ENCODE results near the gene CHMP1A. TPM values are rescaled to one million over a fixed set of nuclear protein-coding genes. Genes with fewer than 3 reads are reported as not detected.
"Not testable (repeated sequence)": the region's sequence is repeated elsewhere in the genome, so short reads cannot be mapped to it uniquely, and the experiment has no call there.

Gene CHMP1A
- total and polyA plus RNA-seq, 2 donors, result 40.8 to 70.8 TPM

GRCh38 chr16:89638455-89638854 lies 19.1 kb downstream of the CHMP1A start:
- no peaks in the 10 kb centered on the region for H3K36me3 ChIP-seq (ENCODE audit: control insufficient read depth in 2 of 2, insufficient read depth in 2 of 2, low read length in 1 of 2)
- 92% methylated on average over 10 of the region's 10 CpGs for WGBS
- no peak for DNase-seq (ENCODE audit: low read depth in 6 of 9, low spot score in 9 of 9)
- peaks cover 0 to 5% of the 10 kb centered on the region in 2 donors for H3K4me1 ChIP-seq (ENCODE audit: control insufficient read depth in 2 of 2, insufficient read depth in 2 of 2, low read length in 2 of 2)
- H3K4me3 ChIP-seq (ENCODE audit: low read length in 2 of 2), result no peak overlapping the region
- no peak overlapping the region for H3K27ac ChIP-seq (ENCODE audit: low read depth in 1 of 2, low read length in 1 of 2)
- peaks cover 0 to 19% of the 10 kb centered on the region in 2 donors for H3K9me3 ChIP-seq (ENCODE audit: control insufficient read depth in 2 of 2, insufficient read depth in 1 of 2, low read length in 1 of 2)
- no peaks in the 10 kb centered on the region for H3K27me3 ChIP-seq (ENCODE audit: control insufficient read depth in 2 of 2, insufficient read depth in 1 of 2, low read length in 1 of 2)

DNA sequence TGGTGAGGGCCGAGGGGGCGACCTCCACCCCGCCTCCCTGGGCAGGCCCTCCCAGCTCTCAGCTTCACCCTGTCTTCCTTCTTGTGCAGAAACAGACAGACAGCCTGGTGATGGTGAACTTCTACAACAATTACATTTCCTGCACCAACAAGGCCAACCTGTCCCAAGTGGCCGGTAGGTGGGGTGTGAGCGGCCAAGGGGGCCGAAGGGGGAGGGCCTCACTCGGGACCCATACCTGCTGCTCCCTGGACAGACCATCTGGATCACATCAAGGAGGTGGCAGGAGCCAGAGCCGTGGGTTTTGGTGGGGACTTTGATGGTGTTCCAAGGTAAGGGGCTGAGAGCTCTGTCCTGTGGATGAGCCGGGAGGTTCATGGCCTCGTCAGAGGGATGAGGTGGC lies 20.1 kb downstream of the CHMP1A start:
- H3K27ac ChIP-seq (ENCODE audit: low read depth in 1 of 2, low read length in 1 of 2), result no peak overlapping the region
- no peak overlapping the region for H3K4me3 ChIP-seq (ENCODE audit: low read length in 2 of 2)
- peaks cover 0 to 4% of the 10 kb centered on the region in 2 donors for H3K27me3 ChIP-seq (ENCODE audit: control insufficient read depth in 2 of 2, insufficient read depth in 1 of 2, low read length in 1 of 2)
- H3K4me1 ChIP-seq (ENCODE audit: control insufficient read depth in 2 of 2, insufficient read depth in 2 of 2, low read length in 2 of 2), result peaks cover 0 to 5% of the 10 kb centered on the region in 2 donors
- H3K36me3 ChIP-seq (ENCODE audit: control insufficient read depth in 2 of 2, insufficient read depth in 2 of 2, low read length in 1 of 2), result no peaks in the 10 kb centered on the region
- WGBS, result 91% methylated on average over 10 of the region's 10 CpGs
- H3K9me3 ChIP-seq (ENCODE audit: control insufficient read depth in 2 of 2, insufficient read depth in 1 of 2, low read length in 1 of 2), result peaks cover 0 to 19% of the 10 kb centered on the region in 2 donors
- DNase-seq (ENCODE audit: low read depth in 6 of 9, low spot score in 9 of 9), result no peak

GRCh38 chr16:89636663-89637062 lies 20.8 kb downstream of the CHMP1A start:
- DNase-seq (ENCODE audit: low read depth in 6 of 9, low spot score in 9 of 9), result no peak
- H3K4me1 ChIP-seq (ENCODE audit: control insufficient read depth in 2 of 2, insufficient read depth in 2 of 2, low read length in 2 of 2), result peaks cover 0 to 5% of the 10 kb centered on the region in 2 donors
- WGBS, result 92% methylated on average over 12 of the region's 12 CpGs

DNA sequence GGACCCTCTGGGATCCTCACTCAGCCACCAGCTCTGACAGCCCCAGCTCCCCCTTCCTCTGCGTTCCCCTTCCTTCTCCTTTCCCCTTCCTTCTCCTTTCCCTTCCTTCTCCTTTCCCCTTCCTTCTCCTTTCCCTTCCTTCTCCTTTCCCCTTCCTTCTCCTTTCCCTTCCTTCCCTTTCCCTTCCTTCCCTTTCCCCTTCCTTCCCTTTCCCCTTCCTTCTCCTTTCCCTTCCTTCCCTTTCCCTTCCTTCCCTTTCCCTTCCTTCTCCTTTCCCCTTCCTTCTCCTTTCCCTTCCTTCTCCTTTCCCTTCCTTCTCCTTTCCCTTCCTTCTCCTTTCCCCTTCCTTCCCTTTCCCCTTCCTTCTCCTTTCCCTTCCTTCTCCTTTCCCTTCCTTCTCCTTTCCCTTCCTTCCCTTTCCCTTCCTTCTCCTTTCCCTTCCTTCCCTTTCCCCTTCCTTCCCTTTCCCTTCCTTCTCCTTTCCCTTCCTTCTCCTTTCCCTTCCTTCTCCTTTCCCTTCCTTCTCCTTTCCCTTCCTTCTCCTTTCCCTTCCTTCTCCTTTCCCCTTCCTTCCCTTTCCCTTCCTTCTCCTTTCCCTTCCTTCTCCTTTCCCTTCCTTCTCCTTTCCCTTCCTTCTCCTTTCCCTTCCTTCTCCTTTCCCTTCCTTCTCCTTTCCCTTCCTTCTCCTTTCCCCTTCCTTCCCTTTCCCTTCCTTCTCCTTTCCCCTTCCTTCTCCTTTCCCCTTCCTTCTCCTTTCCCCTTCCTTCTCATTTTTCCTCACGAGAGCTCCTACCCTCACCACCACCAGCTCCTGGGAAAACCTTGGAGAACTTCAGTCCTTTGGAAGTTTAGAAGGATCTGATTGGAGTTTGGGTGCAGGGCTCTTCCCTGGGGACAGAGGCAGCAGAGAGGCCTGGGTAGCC lies 22.8 kb downstream of the CHMP1A start:
- 77% methylated on average over 2 of the region's 2 CpGs for WGBS
- not testable (repeated sequence) for H3K27me3 ChIP-seq (ENCODE audit: control insufficient read depth in 2 of 2, insufficient read depth in 1 of 2, low read length in 1 of 2); DNase-seq (ENCODE audit: low read depth in 6 of 9, low spot score in 9 of 9); H3K4me3 ChIP-seq (ENCODE audit: low read length in 2 of 2); H3K36me3 ChIP-seq (ENCODE audit: control insufficient read depth in 2 of 2, insufficient read depth in 2 of 2, low read length in 1 of 2); H3K4me1 ChIP-seq (ENCODE audit: control insufficient read depth in 2 of 2, insufficient read depth in 2 of 2, low read length in 2 of 2); H3K27ac ChIP-seq (ENCODE audit: low read depth in 1 of 2, low read length in 1 of 2)
- peaks cover 0 to 25% of the 10 kb centered on the region in 2 donors for H3K9me3 ChIP-seq (ENCODE audit: control insufficient read depth in 2 of 2, insufficient read depth in 1 of 2, low read length in 1 of 2)

More at GRCh38 chr16:89636663-89637062, 20.8 kb downstream of the CHMP1A start:
- Histone ChIP-seq H3K36me3 (ENCODE audit: control insufficient read depth in 2 of 2, insufficient read depth in 2 of 2, low read length in 1 of 2) (no peaks in the 10 kb centered on the region), H3K27ac (ENCODE audit: low read depth in 1 of 2, low read length in 1 of 2) (no peak overlapping the region), H3K9me3 (ENCODE audit: control insufficient read depth in 2 of 2, insufficient read depth in 1 of 2, low read length in 1 of 2) (peaks cover 0 to 19% of the 10 kb centered on the region in 2 donors), H3K27me3 (ENCODE audit: control insufficient read depth in 2 of 2, insufficient read depth in 1 of 2, low read length in 1 of 2) (peaks cover 0 to 7% of the 10 kb centered on the region in 2 donors), H3K4me3 (ENCODE audit: low read length in 2 of 2) (no peak overlapping the region)

DNA sequence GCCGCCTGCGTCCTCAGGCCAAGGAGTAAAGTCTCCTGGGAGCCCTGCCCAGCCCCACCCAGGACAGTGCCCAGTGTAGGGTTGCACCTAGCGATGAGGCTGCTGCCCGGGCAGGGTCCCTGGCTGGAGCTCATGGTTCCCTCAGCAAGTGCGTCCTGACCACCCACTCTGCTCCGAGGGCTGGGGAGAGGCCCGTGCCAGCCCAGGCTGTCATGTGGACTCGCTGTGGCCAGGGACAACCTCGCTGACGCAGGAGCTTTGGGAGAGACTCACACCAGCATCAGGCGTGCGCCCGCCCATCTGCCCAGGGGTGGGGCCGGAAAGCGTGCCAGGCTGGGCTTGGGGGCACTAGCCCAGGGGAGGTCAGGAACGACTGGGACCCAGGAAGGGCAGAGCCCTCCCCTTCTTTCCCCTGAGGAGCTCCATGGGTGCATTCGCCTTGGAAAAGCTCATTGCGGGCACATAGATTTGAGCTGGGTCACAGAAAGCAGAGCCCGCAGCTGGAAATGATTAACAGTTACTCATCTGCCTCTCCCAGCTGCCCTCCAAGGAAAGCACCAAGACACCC lies 24.4 kb downstream of the CHMP1A start:
- no peaks in the 10 kb centered on the region for H3K4me1 ChIP-seq (ENCODE audit: control insufficient read depth in 2 of 2, insufficient read depth in 2 of 2, low read length in 2 of 2)
- WGBS, result 93% methylated on average over 19 of the region's 19 CpGs
- H3K36me3 ChIP-seq (ENCODE audit: control insufficient read depth in 2 of 2, insufficient read depth in 2 of 2, low read length in 1 of 2), result no peaks in the 10 kb centered on the region
- H3K4me3 ChIP-seq (ENCODE audit: low read length in 2 of 2), result no peak overlapping the region
- peaks cover 0 to 7% of the 10 kb centered on the region in 2 donors for H3K27me3 ChIP-seq (ENCODE audit: control insufficient read depth in 2 of 2, insufficient read depth in 1 of 2, low read length in 1 of 2)
- H3K9me3 ChIP-seq (ENCODE audit: control insufficient read depth in 2 of 2, insufficient read depth in 1 of 2, low read length in 1 of 2), result peaks cover 0 to 30% of the 10 kb centered on the region in 2 donors
- no peak for DNase-seq (ENCODE audit: low read depth in 6 of 9, low spot score in 9 of 9)
- no peak overlapping the region for H3K27ac ChIP-seq (ENCODE audit: low read depth in 1 of 2, low read length in 1 of 2)

DNA sequence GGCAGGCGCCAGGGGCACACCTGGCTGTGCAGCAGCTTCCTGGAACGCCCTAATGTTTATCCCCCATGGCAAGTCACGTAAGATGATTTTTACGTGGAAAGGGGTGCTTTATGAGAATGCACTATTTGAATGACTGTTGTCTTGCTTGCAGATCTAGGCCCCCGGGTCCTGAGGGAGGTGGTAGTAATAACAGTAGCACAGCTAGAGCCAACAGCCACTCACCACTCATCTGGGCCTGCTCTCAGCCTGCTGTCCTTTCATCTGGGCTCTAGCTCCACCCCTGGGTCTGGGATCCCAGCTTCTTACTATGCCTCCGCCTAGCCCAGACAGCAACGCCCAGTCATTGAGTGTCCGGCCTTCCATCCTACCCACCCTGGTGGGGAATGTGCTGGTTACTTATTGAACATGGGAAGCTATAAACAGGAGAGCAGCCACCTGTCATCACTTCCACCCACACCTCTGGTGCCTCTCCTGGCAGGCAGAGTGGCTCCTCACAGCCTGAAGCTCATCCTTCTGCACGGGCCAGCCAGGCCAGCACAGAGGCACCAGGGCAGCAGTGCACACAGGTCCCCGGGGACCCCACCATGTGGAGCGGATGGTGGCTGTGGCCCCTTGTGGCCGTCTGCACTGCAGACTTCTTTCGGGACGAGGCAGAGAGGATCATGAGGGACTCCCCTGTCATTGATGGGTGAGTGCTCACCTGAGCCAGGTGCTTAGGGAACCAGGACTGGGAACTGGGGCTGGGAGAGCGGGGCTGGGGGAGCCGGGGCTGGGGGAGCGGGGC lies 27.5 kb downstream of the CHMP1A start:
- peaks cover 0 to 21% of the 10 kb centered on the region in 2 donors for H3K9me3 ChIP-seq (ENCODE audit: control insufficient read depth in 2 of 2, insufficient read depth in 1 of 2, low read length in 1 of 2)
- no peak for DNase-seq (ENCODE audit: low read depth in 6 of 9, low spot score in 9 of 9)
- 91% methylated on average over 17 of the region's 17 CpGs for WGBS
- H3K27ac ChIP-seq (ENCODE audit: low read depth in 1 of 2, low read length in 1 of 2), result no peak overlapping the region
- no peaks in the 10 kb centered on the region for H3K36me3 ChIP-seq (ENCODE audit: control insufficient read depth in 2 of 2, insufficient read depth in 2 of 2, low read length in 1 of 2)
- H3K27me3 ChIP-seq (ENCODE audit: control insufficient read depth in 2 of 2, insufficient read depth in 1 of 2, low read length in 1 of 2), result peaks cover 0 to 17% of the 10 kb centered on the region in 2 donors
- H3K4me1 ChIP-seq (ENCODE audit: control insufficient read depth in 2 of 2, insufficient read depth in 2 of 2, low read length in 2 of 2), result no peaks in the 10 kb centered on the region
- H3K4me3 ChIP-seq (ENCODE audit: low read length in 2 of 2), result no peak overlapping the region

DNA sequence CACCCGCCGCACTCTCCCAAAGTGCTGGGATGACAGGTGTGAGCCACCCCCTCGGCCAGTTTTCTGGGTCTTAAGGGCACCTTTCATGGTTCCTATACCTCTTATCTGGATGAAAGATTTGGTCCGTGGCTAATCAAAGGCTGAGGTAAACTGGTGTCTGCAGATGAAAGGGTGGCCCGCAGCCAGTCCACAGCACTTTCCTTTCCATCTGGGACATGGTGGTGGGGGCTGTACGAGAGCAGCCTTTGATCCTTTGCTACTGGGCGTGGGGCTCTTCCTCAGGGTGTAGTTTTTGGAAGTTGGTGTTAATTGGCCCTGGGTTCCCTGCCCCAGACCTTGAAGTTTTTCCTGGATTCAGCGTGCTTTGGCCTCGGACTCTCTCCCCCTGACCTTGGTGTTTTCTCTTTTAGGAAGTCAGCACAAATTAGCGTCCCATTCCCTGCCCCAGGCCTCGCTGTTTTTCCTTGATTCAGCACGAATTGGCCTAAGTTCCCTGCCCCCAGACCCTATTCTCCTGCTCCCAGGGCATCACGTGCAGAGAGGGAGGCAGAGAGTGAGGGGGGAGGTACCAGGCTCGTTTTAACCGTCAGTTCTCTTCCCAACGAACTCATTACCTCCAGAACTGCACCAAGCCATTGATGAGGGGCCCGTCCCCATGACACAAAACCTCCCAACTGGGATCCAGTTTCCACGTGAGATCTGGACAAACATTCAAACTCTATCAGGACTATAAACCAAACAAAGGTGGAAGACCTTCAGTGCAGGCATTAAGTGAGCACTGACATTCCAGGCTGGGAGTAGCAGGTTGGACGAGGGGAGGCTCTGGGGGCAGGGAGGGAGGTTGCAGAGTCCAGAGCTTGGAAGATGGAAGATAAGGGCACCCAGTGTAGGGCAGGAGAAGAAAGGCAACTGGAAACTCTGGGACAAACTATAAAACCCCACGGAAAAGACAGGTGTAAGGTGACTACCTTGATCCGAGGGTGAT lies 32.4 kb downstream of the CHMP1A start:
- Histone ChIP-seq H3K27ac (ENCODE audit: low read depth in 1 of 2, low read length in 1 of 2) (no peak overlapping the region), H3K4me3 (ENCODE audit: low read length in 2 of 2) (no peak overlapping the region), H3K9me3 (ENCODE audit: control insufficient read depth in 2 of 2, insufficient read depth in 1 of 2, low read length in 1 of 2) (peaks cover 0 to 9% of the 10 kb centered on the region in 2 donors), H3K27me3 (ENCODE audit: control insufficient read depth in 2 of 2, insufficient read depth in 1 of 2, low read length in 1 of 2) (peaks cover 0 to 52% of the 10 kb centered on the region in 2 donors), H3K36me3 (ENCODE audit: control insufficient read depth in 2 of 2, insufficient read depth in 2 of 2, low read length in 1 of 2) (no peaks in the 10 kb centered on the region), H3K4me1 (ENCODE audit: control insufficient read depth in 2 of 2, insufficient read depth in 2 of 2, low read length in 2 of 2) (no peaks in the 10 kb centered on the region)
- WGBS, result 75% methylated on average over 21 of the region's 21 CpGs
- no peak for DNase-seq (ENCODE audit: low read depth in 6 of 9, low spot score in 9 of 9)

- H3K27ac ChIP-seq (ENCODE audit: low read depth in 1 of 2, low read length in 1 of 2), result peak overlapping the region in 1 of 2 donors; percentile 21
- H3K4me3 ChIP-seq (ENCODE audit: low read length in 2 of 2), result no peak overlapping the region
- H3K4me1 ChIP-seq (ENCODE audit: control insufficient read depth in 2 of 2, insufficient read depth in 2 of 2, low read length in 2 of 2), result no peaks in the 10 kb centered on the region
- H3K36me3 ChIP-seq (ENCODE audit: control insufficient read depth in 2 of 2, insufficient read depth in 2 of 2, low read length in 1 of 2), result no peaks in the 10 kb centered on the region
- no peak for DNase-seq (ENCODE audit: low read depth in 6 of 9, low spot score in 9 of 9)
- no peaks in the 10 kb centered on the region for H3K9me3 ChIP-seq (ENCODE audit: control insufficient read depth in 2 of 2, insufficient read depth in 1 of 2, low read length in 1 of 2)
- WGBS, result 55% methylated on average over 28 of the region's 28 CpGs
- peaks cover 0 to 52% of the 10 kb centered on the region in 2 donors for H3K27me3 ChIP-seq (ENCODE audit: control insufficient read depth in 2 of 2, insufficient read depth in 1 of 2, low read length in 1 of 2)
Observed at GRCh38 chr16:89623511-89624261, 33.8 kb downstream of the CHMP1A start.
